GM12878 (cell line): ENCODE results near the gene KIF12. TPM values are rescaled to one million over a fixed set of nuclear protein-coding genes. Genes with fewer than 3 reads are reported as not detected.

Experiments
- ATAC-seq: fragments of 200-7000 bp; cut with Tn5 transposase; 3 replicates; pipeline ENCODE4 v1.9.1; 2020; ENCODE audit warnings: mild to moderate bottlenecking, moderate library complexity
- BruUV-seq: library from RNA; stranded (reverse); fragments of 400-500 nt; replicated peaks from 2 replicates; lab custom pipeline; 2021; lab: Mats Ljungman, UMichigan
- CTCF ChIA-PET: fragments of 300-600 bp; sonication (Branson Sonifier 250); formaldehyde crosslinking; extraction: SDS; loops from one replicate; lab custom pipeline; 2021; ENCODE audit warnings: inconsistent platforms; lab: Yijun Ruan, JAX
- POLR2A ChIA-PET: fragments of 350-600 bp; formaldehyde crosslinking; extraction: SDS; loops from one replicate; lab custom pipeline; 2021; ENCODE audit warnings: inconsistent platforms; lab: Charles Lee
- RAD21 ChIA-PET: fragments of 300-600 bp; sonication (Branson Sonifier 250); formaldehyde crosslinking; loops from one replicate; lab custom pipeline; 2023; ENCODE audit warnings: antibody characterized with exemption; ENCODE audit not compliant: unreplicated experiment; lab: Charles Lee
- SMC1A ChIA-PET: fragments of 300-600 bp; sonication (Branson Sonifier 250); formaldehyde crosslinking; loops from one replicate; lab custom pipeline; 2023; ENCODE audit not compliant: unreplicated experiment, uncharacterized antibody; lab: Charles Lee
- DNase-seq: peaks from one replicate; pipeline ENCODE4 v3.0.0-alpha.2; 2011; ENCODE audit warnings: low read depth, low spot score
- FAIRE-seq: peaks from 3 replicates; lab custom pipeline; 2011; peaks lifted over from hg19 to GRCh38; lab: Jason Lieb, UNC
- H2AFZ ChIP-seq: 2 replicates; pipeline ENCODE4 v1.6.0; 2011; ENCODE audit warnings: low read depth, low read length, control low read depth; ENCODE audit not compliant: control insufficient read depth
- H3K27ac ChIP-seq: 2 replicates; pipeline ENCODE4 v1.5.1; 2011; ENCODE audit warnings: control low read depth; ENCODE audit not compliant: control insufficient read depth, insufficient read depth
- H3K27me3 ChIP-seq, 2 experiments: replicated peaks in 1 of 2; 2 replicates each; pipeline versions ENCODE4 v1.6.0 to v1.6.1; 2011; ENCODE audit warnings: low read length in 1 of 2; ENCODE audit not compliant: control insufficient read depth in 2 of 2, insufficient read depth in 2 of 2
- H3K36me3 ChIP-seq, 2 experiments: 2 replicates each; pipeline ENCODE4 v1.5.1; 2011; ENCODE audit warnings: low read length in 1 of 2; ENCODE audit not compliant: control insufficient read depth in 2 of 2, insufficient read depth in 2 of 2
- H3K4me1 ChIP-seq: 2 replicates; pipeline ENCODE4 v1.6.1; 2011; ENCODE audit warnings: mild to moderate bottlenecking, low read length, moderate library complexity, mixed read lengths; ENCODE audit not compliant: control insufficient read depth, insufficient read depth
- H3K4me2 ChIP-seq: 2 replicates; pipeline ENCODE4 v1.6.0; 2011; ENCODE audit warnings: control low read depth; ENCODE audit not compliant: control insufficient read depth, insufficient read depth
- H3K4me3 ChIP-seq: fragments of 200-600 bp; sonication (generic); 2 replicates; pipeline ENCODE4 v1.5.1; 2016
- H3K79me2 ChIP-seq: 2 replicates; pipeline ENCODE4 v1.6.0; 2011; ENCODE audit warnings: low read length; ENCODE audit not compliant: control insufficient read depth, insufficient read depth
- H3K9ac ChIP-seq: 2 replicates; pipeline ENCODE4 v1.8.0; 2011; ENCODE audit warnings: low read length, control low read depth, mixed read lengths; ENCODE audit not compliant: control insufficient read depth, insufficient read depth
- H3K9me3 ChIP-seq: replicated peaks from 3 replicates; pipeline ENCODE4 v1.5.1; 2011; ENCODE audit warnings: mild to moderate bottlenecking, low read length; ENCODE audit not compliant: control insufficient read depth, insufficient read depth
- H4K20me1 ChIP-seq: 2 replicates; pipeline ENCODE4 v1.6.0; 2011; ENCODE audit not compliant: control insufficient read depth, insufficient read depth
- BACH1 ChIP-seq: fragments of 450-650 bp; IDR thresholded peaks from 2 replicates; pipeline ENCODE4 v1.6.1; 2017; ENCODE audit warnings: mild to moderate bottlenecking, borderline replicate concordance
- EED ChIP-seq: sonication (generic); IDR thresholded peaks from 2 replicates; pipeline ENCODE4 v1.6.1; 2016; ENCODE audit warnings: antibody characterized with exemption, low read depth
- ETV6 ChIP-seq, 2 experiments: fragments of 450-650 bp in 1 of 2; IDR thresholded peaks in 1 of 2; conservative IDR thresholded peaks in 1 of 2; 2 replicates each; pipeline ENCODE4 v1.6.1; 2014; ENCODE audit warnings: antibody characterized with exemption in 1 of 2, borderline replicate concordance in 1 of 2, low read depth in 1 of 2, mild to moderate bottlenecking in 1 of 2, moderate library complexity in 1 of 2
- MYC ChIP-seq: IDR thresholded peaks from 2 replicates; pipeline ENCODE4 v1.6.1; 2011; ENCODE audit warnings: mild to moderate bottlenecking, low read length, moderate library complexity, inconsistent platforms; ENCODE audit not compliant: insufficient read depth, insufficient replicate concordance, insufficient read length, severe bottlenecking
- NR2C1 ChIP-seq: fragments of 450-650 bp; IDR thresholded peaks from 2 replicates; pipeline ENCODE4 v1.6.1; 2017; ENCODE audit warnings: antibody characterized with exemption, mild to moderate bottlenecking, moderate library complexity
- SRF ChIP-seq, 2 experiments: IDR thresholded peaks; 2 replicates each; pipeline ENCODE4 v1.6.1; 2011; ENCODE audit warnings: low read depth in 2 of 2, low read length in 2 of 2, mild to moderate bottlenecking in 1 of 2, moderate library complexity in 1 of 2
- ZNF687 ChIP-seq: fragments of 450-650 bp; IDR thresholded peaks from 2 replicates; pipeline ENCODE4 v1.6.1; 2017; ENCODE audit warnings: mild to moderate bottlenecking, moderate library complexity
- WGBS: methylation state at CpG from one replicate; pipeline ENCODE4 v1.1.6; 2016; ENCODE audit warnings: low lambda C conversion rate; ENCODE audit not compliant: insufficient replicate concordance, insufficient coverage; ENCODE audit errors: missing lambda C conversion rate; 5-methylcytosine and 5-hydroxymethylcytosine counted together
- in situ Hi-C: fragments of 300-500 bp; cut with MboI; formaldehyde crosslinking; loops from 9 replicates; pipeline ENCODE4 v1.14.3; 2018; ENCODE audit warnings: mixed read lengths
- intact Hi-C: fragments of 100-400 bp; cut with micrococcal nuclease; formaldehyde crosslinking; loops from one replicate; pipeline ENCODE4 v1.14.2; 2022; ENCODE audit not compliant: unreplicated experiment
- polyA plus RNA-seq, 11 experiments: library from polyadenylated mRNA; depleted of rRNA in 4 of 11; unstranded in 6 of 11; stranded (reverse) in 5 of 11; fragments of >200 nt; fragmentation: Nextera tagmentation in 4 of 11; fragmentation: Illumina TruSeq in 1 of 11; extraction: Ambion mirVana in 4 of 11; extraction: Trizol in 1 of 11; gene quantifications; 1 replicate in 1 of 11; 2 replicates in 10 of 11; pipeline versions ENCODE4 v1.2.1 to v1.2.3, GENCODE V29; 2011 to 2016; ENCODE audit warnings: inconsistent platforms in 2 of 11, missing spikeins in 2 of 11, low read depth in 1 of 11
- total RNA-seq, 4 experiments: library from RNA; depleted of rRNA in 3 of 4; stranded (reverse); fragments of >200 nt in 3 of 4; fragmentation: Illumina TruSeq in 1 of 4; extraction: Trizol in 1 of 4; gene quantifications; 2 replicates each; pipeline versions ENCODE4 v1.2.1 to v1.2.3, GENCODE V29; 2013 to 2021
- TF ChIP-seq, protein P1 (sequence below): fragments of 450-650 bp; IDR thresholded peaks from 2 replicates; pipeline ENCODE4 v1.6.1; 2016; ENCODE audit warnings: mild to moderate bottlenecking, moderate library complexity, borderline replicate concordance

Gene KIF12
- total and polyA plus RNA-seq, 10 of the 15 experiments (the other 5 are each of a cell fraction or from before 2014, with no cell fraction given) = not detected

GRCh38 chr9:114115654-114116125 lies 16.6 kb upstream of the KIF12 start:
- TF ChIP-seq BACH1 (no peak), SRF (IDR thresholded peaks at IDR 0.05; ENCODE audit: low read depth in 2 of 2, low read length in 2 of 2) (no peak), ETV6 (conservative IDR thresholded peaks at IDR 0.05 in 1 of 2, IDR thresholded peaks at IDR 0.05 in 1 of 2; ENCODE audit: borderline replicate concordance in 1 of 2, low read depth in 1 of 2) (no peak), ZNF687 (no peak), EED (no peak), MYC (no peak), NR2C1 (no peak)
- TF ChIP-seq, protein P1, sequence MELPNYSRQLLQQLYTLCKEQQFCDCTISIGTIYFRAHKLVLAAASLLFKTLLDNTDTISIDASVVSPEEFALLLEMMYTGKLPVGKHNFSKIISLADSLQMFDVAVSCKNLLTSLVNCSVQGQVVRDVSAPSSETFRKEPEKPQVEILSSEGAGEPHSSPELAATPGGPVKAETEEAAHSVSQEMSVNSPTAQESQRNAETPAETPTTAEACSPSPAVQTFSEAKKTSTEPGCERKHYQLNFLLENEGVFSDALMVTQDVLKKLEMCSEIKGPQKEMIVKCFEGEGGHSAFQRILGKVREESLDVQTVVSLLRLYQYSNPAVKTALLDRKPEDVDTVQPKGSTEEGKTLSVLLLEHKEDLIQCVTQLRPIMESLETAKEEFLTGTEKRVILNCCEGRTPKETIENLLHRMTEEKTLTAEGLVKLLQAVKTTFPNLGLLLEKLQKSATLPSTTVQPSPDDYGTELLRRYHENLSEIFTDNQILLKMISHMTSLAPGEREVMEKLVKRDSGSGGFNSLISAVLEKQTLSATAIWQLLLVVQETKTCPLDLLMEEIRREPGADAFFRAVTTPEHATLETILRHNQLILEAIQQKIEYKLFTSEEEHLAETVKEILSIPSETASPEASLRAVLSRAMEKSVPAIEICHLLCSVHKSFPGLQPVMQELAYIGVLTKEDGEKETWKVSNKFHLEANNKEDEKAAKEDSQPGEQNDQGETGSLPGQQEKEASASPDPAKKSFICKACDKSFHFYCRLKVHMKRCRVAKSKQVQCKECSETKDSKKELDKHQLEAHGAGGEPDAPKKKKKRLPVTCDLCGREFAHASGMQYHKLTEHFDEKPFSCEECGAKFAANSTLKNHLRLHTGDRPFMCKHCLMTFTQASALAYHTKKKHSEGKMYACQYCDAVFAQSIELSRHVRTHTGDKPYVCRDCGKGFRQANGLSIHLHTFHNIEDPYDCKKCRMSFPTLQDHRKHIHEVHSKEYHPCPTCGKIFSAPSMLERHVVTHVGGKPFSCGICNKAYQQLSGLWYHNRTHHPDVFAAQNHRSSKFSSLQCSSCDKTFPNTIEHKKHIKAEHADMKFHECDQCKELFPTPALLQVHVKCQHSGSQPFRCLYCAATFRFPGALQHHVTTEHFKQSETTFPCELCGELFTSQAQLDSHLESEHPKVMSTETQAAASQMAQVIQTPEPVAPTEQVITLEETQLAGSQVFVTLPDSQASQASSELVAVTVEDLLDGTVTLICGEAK = no peak

More at GRCh38 chr9:114115654-114116125, 16.6 kb upstream of the KIF12 start:
- H3K4me1 ChIP-seq = no peaks in the 10 kb centered on the region
- 15% methylated on average over 9 of the region's 9 CpGs for WGBS
- H3K9me3 ChIP-seq = no peaks in the 10 kb centered on the region
- H3K36me3 ChIP-seq = no peaks in the 10 kb centered on the region
- ATAC-seq = no peak
- H2AFZ ChIP-seq = no peak overlapping the region
- BruUV-seq = no TSS peak
- SMC1A ChIA-PET = interaction anchor here (0.6 kb wide), 1 partner anchor 679 kb away, joined by 3 read pairs; no protein-coding TSS in a partner anchor
- no peak overlapping the region for H3K4me2 ChIP-seq
- no peaks in the 10 kb centered on the region for H3K79me2 ChIP-seq
- FAIRE-seq = no peak
- peaks cover 2 to 6% of the 10 kb centered on the region in 2 experiments; a peak in 3 of 4 replicates for H3K27me3 ChIP-seq
- DNase-seq = no peak
- H3K9ac ChIP-seq = no peak overlapping the region
- in situ Hi-C loops (no loop called here), intact Hi-C loops (no loop called here)
- RAD21 ChIA-PET = no interaction called here
- no peaks in the 10 kb centered on the region for H4K20me1 ChIP-seq
- CTCF ChIA-PET = no interaction called here
- POLR2A ChIA-PET = no interaction called here
- no peak overlapping the region for H3K4me3 ChIP-seq
- no peak overlapping the region for H3K27ac ChIP-seq
